Esophagus (tissue), 2 donors: Measurements from ENCODE around the gene MMP14. TPM values are rescaled to one million over a fixed set of nuclear protein-coding genes. Genes with fewer than 3 reads are reported as not detected.

Experiments
- H3K27ac ChIP-seq, 2 donors: one replicate each; pipeline ENCODE4 v1.5.1; 2013; ENCODE audit warnings: low read depth in 2 of 2, mild to moderate bottlenecking in 2 of 2, inconsistent platforms in 1 of 2, low read length in 1 of 2, moderate library complexity in 1 of 2
- H3K27me3 ChIP-seq, 2 donors: one replicate each; pipeline ENCODE4 v1.6.1; 2013; ENCODE audit warnings: low read length in 2 of 2, control low read depth in 1 of 2, mild to moderate bottlenecking in 1 of 2; ENCODE audit not compliant: insufficient read depth in 2 of 2, control insufficient read depth in 1 of 2
- H3K36me3 ChIP-seq, 2 donors: one replicate each; pipeline ENCODE4 v1.6.1; 2013; ENCODE audit warnings: low read length in 1 of 2; ENCODE audit not compliant: control insufficient read depth in 2 of 2, insufficient read depth in 2 of 2
- H3K4me1 ChIP-seq, 2 donors: one replicate each; pipeline ENCODE4 v1.6.1; 2013; ENCODE audit warnings: low read length in 1 of 2; ENCODE audit not compliant: control insufficient read depth in 2 of 2, insufficient read depth in 2 of 2
- H3K4me3 ChIP-seq, 2 donors: one replicate each; pipeline ENCODE4 v1.5.1; 2013; ENCODE audit warnings: low read length in 2 of 2, mild to moderate bottlenecking in 2 of 2, low read depth in 1 of 2, moderate library complexity in 1 of 2
- H3K9me3 ChIP-seq, 2 donors: one replicate each; pipeline ENCODE4 v1.6.1; 2013; ENCODE audit warnings: mild to moderate bottlenecking in 2 of 2, low read depth in 1 of 2, low read length in 1 of 2, moderate library complexity in 1 of 2; ENCODE audit not compliant: control insufficient read depth in 2 of 2, insufficient read depth in 1 of 2
- WGBS, 2 donors: extraction: QIAGEN DNeasy Blood & Tissue Kit; methylation state at CpG; one replicate each; pipeline ENCODE4 v1.1.7; 2013; 5-methylcytosine and 5-hydroxymethylcytosine counted together
- polyA plus RNA-seq, 2 donors: library from polyadenylated mRNA; stranded (reverse); fragments of 200-250 nt; gene quantifications; one replicate each; pipeline ENCODE4 v1.2.3, GENCODE V29; 2013
- donor health status: healthy with polysubstance abuse.
- donor health status: Bipolar disorder and iron deficiency.

Gene MMP14
- polyA plus RNA-seq, 2 donors: 54.1 to 81.6 TPM

- peaks cover 2 to 10% of the 10 kb centered on the region in 2 donors for H3K4me1 ChIP-seq
- H3K27ac ChIP-seq: no peak overlapping the region
- 47 to 63% methylated on average over 4 of the region's 4 CpGs for WGBS, 2 donors
- no peaks in the 10 kb centered on the region for H3K36me3 ChIP-seq
- H3K9me3 ChIP-seq: no peaks in the 10 kb centered on the region
- no peaks in the 10 kb centered on the region for H3K27me3 ChIP-seq
- H3K4me3 ChIP-seq: no peak overlapping the region
Observed at GRCh38 chr14:22888662-22889061, 52.3 kb downstream of the MMP14 start.

DNA sequence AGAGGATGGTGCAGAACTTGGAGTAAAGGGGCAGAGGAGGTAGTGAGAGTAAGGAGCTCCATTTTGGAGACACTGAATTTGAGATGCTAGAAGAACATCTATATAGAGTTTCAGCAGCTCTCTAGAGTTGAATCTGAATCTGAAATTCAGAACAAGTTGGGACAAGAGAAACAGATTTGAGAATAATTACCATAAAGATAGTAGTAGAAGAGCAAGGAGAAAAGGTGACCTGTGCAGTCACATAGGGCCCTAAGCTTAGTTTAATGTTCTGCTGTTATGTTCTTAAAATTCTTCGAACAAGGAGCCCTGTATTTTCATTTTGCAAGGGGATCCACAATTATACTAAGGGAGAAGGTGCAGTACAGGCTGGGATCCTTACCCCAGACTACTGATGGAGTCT, 54.0 kb downstream of the MMP14 start:
- WGBS, 2 donors: 70 to 76% methylated on average over 1 of the region's 1 CpG

GRCh38 chr14:22892488-22892887, 56.1 kb downstream of the MMP14 start:
- WGBS, 2 donors: 78 to 89% methylated on average over 7 of the region's 7 CpGs

More for the DNA sequence above, 54.0 kb downstream of the MMP14 start:
- Histone ChIP-seq H3K36me3 (no peaks in the 10 kb centered on the region), H3K27ac (no peak overlapping the region), H3K4me1 (peaks cover 2 to 10% of the 10 kb centered on the region in 2 donors), H3K9me3 (no peaks in the 10 kb centered on the region), H3K27me3 (no peaks in the 10 kb centered on the region), H3K4me3 (no peak overlapping the region)

GRCh38 chr14:22893706-22894105, 57.3 kb downstream of the MMP14 start:
- H3K27me3 ChIP-seq: no peaks in the 10 kb centered on the region
- peaks cover 0 to 3% of the 10 kb centered on the region in 2 donors for H3K4me1 ChIP-seq
- H3K27ac ChIP-seq: no peak overlapping the region
- H3K36me3 ChIP-seq: no peaks in the 10 kb centered on the region
- H3K4me3 ChIP-seq: no peak overlapping the region
- no peaks in the 10 kb centered on the region for H3K9me3 ChIP-seq
- WGBS, 2 donors: 95% methylated on average over 4 of the region's 4 CpGs

More at GRCh38 chr14:22892488-22892887, 56.1 kb downstream of the MMP14 start:
- peaks cover 0 to 3% of the 10 kb centered on the region in 2 donors for H3K4me1 ChIP-seq
- H3K36me3 ChIP-seq: no peaks in the 10 kb centered on the region
- no peaks in the 10 kb centered on the region for H3K27me3 ChIP-seq
- H3K4me3 ChIP-seq: no peak overlapping the region
- H3K27ac ChIP-seq: no peak overlapping the region
- no peaks in the 10 kb centered on the region for H3K9me3 ChIP-seq

GRCh38 chr14:22895402-22895801, 59.0 kb downstream of the MMP14 start:
- no peak overlapping the region for H3K4me3 ChIP-seq
- no peaks in the 10 kb centered on the region for H3K27me3 ChIP-seq
- 95 to 96% methylated on average over 1 of the region's 1 CpG for WGBS, 2 donors
- no peak overlapping the region for H3K27ac ChIP-seq
- peaks cover 0 to 3% of the 10 kb centered on the region in 2 donors for H3K36me3 ChIP-seq
- no peaks in the 10 kb centered on the region for H3K4me1 ChIP-seq
- no peaks in the 10 kb centered on the region for H3K9me3 ChIP-seq

DNA sequence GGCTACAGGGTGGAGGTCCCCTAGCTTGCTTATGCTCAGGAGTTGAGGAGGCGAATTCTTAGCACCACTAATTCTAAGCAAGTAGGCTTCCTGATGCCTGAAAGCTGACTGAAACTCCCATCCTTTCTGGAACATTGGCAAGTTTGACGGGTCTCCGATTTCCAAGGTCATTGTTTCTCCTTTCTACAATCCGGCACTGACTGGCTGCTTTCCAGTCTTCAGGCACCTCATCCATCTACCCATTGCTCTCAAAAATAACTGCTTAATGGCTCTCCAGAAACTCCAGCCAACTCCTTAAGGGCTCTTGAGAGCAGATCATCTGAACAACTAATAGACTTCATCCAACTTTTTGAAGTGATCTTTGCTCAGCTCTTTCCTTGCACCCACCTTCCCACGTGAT, 60.0 kb downstream of the MMP14 start:
- Histone ChIP-seq H3K36me3 (peaks cover 8 to 10% of the 10 kb centered on the region in 2 donors), H3K27me3 (no peaks in the 10 kb centered on the region), H3K9me3 (no peaks in the 10 kb centered on the region), H3K4me3 (no peak overlapping the region), H3K4me1 (no peaks in the 10 kb centered on the region), H3K27ac (no peak overlapping the region)
- WGBS, 2 donors: 43 to 52% methylated on average over 5 of the region's 5 CpGs

GRCh38 chr14:22896760-22897159, 60.4 kb downstream of the MMP14 start:
- WGBS, 2 donors: 72 to 84% methylated on average over 3 of the region's 3 CpGs
- peaks cover 10 to 14% of the 10 kb centered on the region in 2 donors for H3K36me3 ChIP-seq
- H3K4me3 ChIP-seq: no peak overlapping the region
- no peaks in the 10 kb centered on the region for H3K4me1 ChIP-seq
- no peaks in the 10 kb centered on the region for H3K9me3 ChIP-seq
- no peaks in the 10 kb centered on the region for H3K27me3 ChIP-seq
- no peak overlapping the region for H3K27ac ChIP-seq

DNA sequence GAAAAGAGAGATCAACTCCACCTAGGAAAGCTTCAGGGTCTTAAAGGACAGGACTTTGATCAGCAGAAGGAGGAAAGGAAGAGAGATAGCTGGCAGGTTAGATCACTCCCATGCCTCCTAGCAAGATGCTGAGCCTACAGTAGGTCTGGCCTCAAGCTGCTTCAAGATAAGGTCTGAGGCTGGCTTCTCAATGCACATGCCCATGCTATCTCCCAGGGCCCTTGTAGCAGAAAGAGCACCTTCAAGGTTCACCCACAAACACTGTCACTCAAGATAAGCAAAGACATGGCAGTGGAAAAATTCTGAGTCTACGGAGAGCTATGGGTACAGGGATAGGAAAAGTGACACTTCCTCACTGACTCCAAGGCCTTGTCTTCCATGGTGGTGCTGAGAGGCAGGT, 61.0 kb downstream of the MMP14 start:
- no peaks in the 10 kb centered on the region for H3K4me1 ChIP-seq
- no peak overlapping the region for H3K4me3 ChIP-seq
- H3K36me3 ChIP-seq: peaks cover 13 to 20% of the 10 kb centered on the region in 2 donors
- H3K27ac ChIP-seq: no peak overlapping the region
- H3K27me3 ChIP-seq: no peaks in the 10 kb centered on the region
- WGBS, 2 donors: 81 to 93% methylated on average over 1 of the region's 1 CpG
- H3K9me3 ChIP-seq: no peaks in the 10 kb centered on the region

Other genes starting within 250 kb of the MMP14 start
- gene DAD1, start 247.4 kb upstream of the MMP14 start, polyA plus RNA-seq: 100 to 1,000 TPM in 1 of 2 donors, 10 to 100 TPM in 1; 77.9 to 243 TPM
- gene ABHD4, start 238.3 kb upstream of the MMP14 start, polyA plus RNA-seq: 10 to 100 TPM; 22.8 to 29.5 TPM
- not detected for gene OR6J1, start 192.2 kb upstream of the MMP14 start, polyA plus RNA-seq
- gene OXA1L, start 69.9 kb upstream of the MMP14 start, polyA plus RNA-seq: 10 to 100 TPM; 51.6 to 88.9 TPM
- 1 to 10 TPM in 1 of 2 donors, under 1 TPM in 1; 0.98 to 1.5 TPM for gene SLC7A7, start 21.1 kb upstream of the MMP14 start, polyA plus RNA-seq
- 100 to 1,000 TPM in 1 of 2 donors, 10 to 100 TPM in 1; 99.8 to 182 TPM for gene MRPL52, start 6.7 kb upstream of the MMP14 start, polyA plus RNA-seq
- gene LRP10, start 35.2 kb downstream of the MMP14 start, polyA plus RNA-seq: 100 to 1,000 TPM in 1 of 2 donors, 10 to 100 TPM in 1; 69.8 to 129 TPM
- gene REM2, start 46.6 kb downstream of the MMP14 start, polyA plus RNA-seq: 1 to 10 TPM in 1 of 2 donors, under 1 TPM in 1; 0.31 to 1.1 TPM
- gene RBM23, start 82.6 kb downstream of the MMP14 start, polyA plus RNA-seq: 10 to 100 TPM; 21.2 to 35.8 TPM
- gene PRMT5, start 92.8 kb downstream of the MMP14 start, polyA plus RNA-seq: 10 to 100 TPM; 31.4 to 47.1 TPM
- 10 to 100 TPM; 17.0 to 23.5 TPM for gene HAUS4, start 120.5 kb downstream of the MMP14 start, polyA plus RNA-seq
- gene AJUBA, start 146.0 kb downstream of the MMP14 start, polyA plus RNA-seq: 10 to 100 TPM; 16.5 to 19.7 TPM
- gene C14orf93, start 173.6 kb downstream of the MMP14 start, polyA plus RNA-seq: 1 to 10 TPM; 4.7 to 6.1 TPM
- 100 to 1,000 TPM in 1 of 2 donors, 10 to 100 TPM in 1; 35.1 to 136 TPM for gene PSMB5, start 198.3 kb downstream of the MMP14 start, polyA plus RNA-seq
- not detected for gene PSMB11, start 205.6 kb downstream of the MMP14 start, polyA plus RNA-seq
- gene CDH24, start 220.9 kb downstream of the MMP14 start, polyA plus RNA-seq: 1 to 10 TPM; 4.2 to 7.4 TPM